T-helper 2 cell treated with Interferon-gamma antibody and Interleukin-4, amounts not matched to agents 100 ng/mL and 5 ng/mL, for 36 hours (primary cell): Measurements from ENCODE around the gene TRPM3. TPM values are rescaled to one million over a fixed set of nuclear protein-coding genes. Genes with fewer than 3 reads are reported as not detected.

Experiments used
- intact Hi-C: fragments of 100-400 bp; cut with micrococcal nuclease; formaldehyde crosslinking; loops from one replicate; pipeline ENCODE4 v1.15.1; 2023
- total RNA-seq: library from RNA; stranded (reverse); gene quantifications from 2 replicates; pipeline ENCODE4 v1.2.3, GENCODE V29; 2022

Gene TRPM3
- total RNA-seq, 1 donor from 2014 or later, result not detected

DNA sequence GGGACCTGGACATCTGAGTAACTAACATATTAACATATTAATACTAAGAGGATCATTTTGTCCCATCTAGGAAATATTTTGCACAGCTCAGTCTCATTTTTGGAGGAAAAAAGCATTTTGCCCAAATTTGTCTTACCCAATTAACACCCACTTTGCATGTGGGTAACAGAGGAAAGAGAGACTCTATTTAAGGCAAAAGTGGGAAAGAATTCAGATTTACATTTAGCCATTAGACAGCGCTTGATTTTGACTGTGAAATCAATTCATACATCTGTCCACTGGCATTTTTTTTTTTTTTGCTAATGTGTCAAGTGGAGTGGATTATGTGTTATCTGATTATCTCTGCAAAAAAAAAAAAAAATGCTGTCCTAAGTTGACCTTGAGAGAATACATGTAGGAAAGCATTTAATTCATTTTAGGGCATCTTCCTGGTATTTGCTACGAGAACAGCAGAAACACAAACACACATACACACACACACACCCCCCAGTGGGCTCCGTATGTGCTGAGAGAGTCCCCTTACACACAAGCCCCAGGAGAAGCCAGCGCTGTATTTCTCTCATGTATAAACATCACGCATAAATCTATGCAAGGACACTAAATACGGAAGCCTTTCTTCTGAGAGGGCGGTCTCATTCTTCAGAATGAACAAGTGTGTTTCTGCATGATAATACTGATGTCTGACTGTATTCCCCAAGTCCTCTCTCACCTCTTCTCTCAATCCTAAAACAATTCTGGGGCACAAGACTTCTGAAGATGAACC lies 505.0 kb downstream of the TRPM3 start:
- intact Hi-C loops, result no loop called here

DNA sequence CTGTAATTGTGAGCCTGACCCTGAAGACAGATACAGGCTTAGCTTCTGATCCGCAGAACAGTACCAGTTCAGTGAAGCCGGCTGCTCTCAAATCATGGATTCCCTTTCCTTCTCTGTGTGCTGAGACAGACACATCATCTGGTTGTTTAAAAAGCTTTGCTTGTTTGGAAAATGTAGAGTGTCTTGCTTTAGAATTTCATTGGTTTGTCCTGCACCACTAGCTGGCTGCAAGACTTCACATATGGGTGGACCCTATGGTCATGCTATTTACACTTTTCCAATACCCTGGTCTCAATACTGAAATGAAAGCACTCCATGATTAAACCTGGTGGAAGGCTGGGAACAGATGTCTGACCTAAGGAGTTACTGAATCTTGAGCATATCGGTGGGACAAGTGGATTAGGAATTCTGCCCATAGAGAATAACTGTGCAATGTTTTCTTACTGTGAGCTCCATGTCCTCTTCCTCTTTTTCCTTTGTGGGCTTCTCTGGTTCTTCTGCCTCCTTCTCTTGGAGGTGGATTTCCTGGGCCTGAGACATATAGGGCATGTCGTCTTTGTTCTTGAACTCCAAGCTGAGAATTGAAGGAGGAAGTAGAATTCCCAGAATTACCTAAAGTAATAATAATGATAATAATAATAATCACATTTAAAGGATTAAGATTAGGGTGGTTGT lies 505.8 kb downstream of the TRPM3 start:
- intact Hi-C loops, result no loop called here

DNA sequence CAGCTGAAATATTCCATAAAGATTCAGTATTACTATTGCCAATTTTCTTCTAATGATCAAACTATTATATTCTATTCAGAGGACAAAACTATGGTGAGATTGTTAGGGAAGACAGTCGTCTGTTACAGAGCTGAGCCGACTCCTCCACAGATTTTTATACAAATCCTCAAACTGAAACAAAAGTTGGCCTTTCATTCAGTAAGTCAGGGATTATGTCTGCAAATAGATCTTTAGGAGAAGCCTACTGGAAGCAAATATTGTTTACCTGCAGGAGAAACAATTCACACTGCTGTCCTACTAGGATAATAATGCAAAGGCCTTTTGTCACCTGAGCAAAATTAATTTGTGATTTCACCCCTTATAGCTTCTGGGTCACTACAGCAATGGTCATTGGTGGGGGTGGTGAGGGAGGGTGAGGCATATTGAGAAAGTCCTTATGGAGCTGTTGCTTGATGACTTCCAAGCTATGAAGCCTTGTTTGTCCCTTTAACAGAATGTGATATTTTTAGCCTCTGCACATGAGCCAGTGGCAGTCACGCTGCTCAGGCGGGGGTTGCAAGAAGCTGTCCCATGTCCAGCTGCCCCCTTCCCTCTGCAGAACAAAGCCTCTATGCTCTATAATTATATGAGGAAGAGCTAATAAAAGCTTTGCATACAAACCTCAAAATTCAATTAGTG lies 506.5 kb downstream of the TRPM3 start:
- intact Hi-C loops, result no loop called here

DNA sequence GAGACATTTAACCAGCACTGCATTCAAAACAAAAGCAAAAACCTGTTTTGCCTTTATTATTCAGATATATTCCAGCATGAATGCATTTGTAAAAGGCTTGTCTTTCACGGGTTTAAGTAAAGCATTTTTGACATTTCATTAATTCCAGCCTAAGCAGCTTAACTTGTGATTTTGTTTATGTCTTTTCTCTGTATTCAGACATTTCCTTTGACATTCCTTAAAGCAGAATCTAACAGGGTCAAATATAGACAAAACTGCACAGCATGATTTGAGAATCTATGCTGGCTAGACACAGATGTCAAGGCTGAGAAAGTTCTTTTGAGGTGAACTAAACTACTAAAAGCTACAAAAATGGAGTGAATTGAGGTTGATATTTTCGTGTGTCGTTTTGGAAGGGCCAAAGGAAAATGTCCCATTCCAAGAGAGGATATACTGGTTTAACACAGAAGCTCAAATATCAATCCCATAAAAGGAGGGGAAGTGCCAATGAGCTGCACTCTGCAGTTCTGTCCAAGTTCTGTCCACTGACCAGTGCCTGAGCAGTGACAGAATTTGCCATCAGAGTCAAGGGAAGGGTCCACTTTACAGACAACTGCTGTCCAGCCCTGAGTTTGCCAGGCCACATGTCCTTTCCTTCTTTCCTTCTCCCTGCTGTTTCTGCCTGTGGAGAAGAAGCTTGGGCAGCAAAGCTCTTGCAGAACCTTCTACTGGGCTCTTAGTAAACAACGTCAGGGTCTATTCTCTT lies 508.2 kb downstream of the TRPM3 start:
- intact Hi-C loops, result no loop called here

DNA sequence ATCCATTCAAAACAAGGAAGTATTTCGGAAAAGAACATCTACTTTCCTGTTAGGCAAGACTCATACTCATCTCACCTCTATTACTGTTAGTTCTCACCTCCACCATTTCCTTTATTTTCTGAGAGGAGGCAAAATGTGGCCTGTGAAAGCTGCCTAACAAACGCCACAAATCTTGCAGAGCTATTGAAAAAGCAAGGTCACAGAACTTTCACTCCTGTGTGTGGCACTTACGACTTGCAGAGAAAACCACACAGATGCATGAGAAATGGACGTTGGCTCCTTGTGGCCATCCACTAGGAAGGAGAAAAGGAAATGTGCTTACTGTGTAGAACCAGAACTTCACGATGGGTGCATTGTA lies 511.2 kb downstream of the TRPM3 start:
- intact Hi-C loops, result no loop called here

DNA sequence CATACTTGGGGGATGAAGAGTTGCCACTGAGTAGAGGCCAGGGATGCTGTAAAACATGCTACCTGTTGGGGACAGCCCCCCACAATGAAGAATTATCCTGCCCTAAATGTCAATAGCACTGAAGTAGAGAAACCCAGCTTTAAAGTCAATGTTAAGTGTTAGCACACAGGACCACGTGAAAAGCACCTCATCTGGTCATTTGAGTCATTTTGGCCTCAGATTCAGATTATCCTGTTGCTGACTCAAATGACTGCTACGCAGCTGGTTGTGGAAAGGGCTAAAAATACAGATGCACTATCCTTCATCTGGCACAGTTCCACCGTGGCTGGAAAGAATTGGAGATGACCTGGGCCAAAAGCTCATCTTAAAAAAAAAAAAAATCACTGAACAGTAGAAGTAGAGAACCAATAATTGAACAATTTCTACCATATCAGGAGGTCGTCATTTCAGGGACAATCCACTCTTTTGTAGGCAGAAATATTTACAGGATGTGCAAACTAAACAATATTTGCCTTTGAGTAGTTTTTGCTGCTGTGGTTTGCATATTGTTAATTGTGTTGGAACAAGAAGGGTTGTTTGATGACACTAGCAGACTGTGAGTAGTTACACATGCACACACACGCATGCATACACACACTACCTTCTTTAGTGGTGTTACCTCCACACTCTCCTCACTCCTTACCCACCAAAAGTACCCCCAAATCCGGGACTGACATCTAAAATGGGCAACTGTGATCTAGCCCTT lies 511.7 kb downstream of the TRPM3 start:
- intact Hi-C loops, result loop anchor here (10.0 kb wide), 2 partner anchors 85 to 495 kb away; no protein-coding TSS in a partner anchor

- intact Hi-C loops, result loop anchor here (10.0 kb wide), 2 partner anchors 84 to 494 kb away; no protein-coding TSS in a partner anchor
These were observed 512.4 kb downstream of the TRPM3 start for GRCh38 chr9:70609011-70609410.

DNA sequence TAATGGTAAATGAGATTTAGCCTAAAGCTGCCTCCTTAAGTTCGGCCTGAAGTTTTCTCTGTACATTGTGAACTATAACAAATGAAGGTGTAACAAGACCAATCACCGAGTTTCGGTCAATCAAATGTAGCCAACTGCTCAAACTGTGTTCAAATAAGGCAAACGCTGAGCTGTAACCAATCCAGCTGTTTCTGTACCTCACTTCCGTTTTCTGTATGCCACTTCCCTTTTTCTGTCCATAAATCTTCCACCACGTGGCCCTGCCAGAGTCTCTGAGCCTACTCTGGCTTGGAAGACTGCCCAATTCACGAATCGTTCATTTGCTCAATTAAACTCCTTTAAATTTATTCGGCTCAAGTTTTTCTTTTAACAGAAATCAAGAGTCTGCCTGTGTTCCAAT lies 513.5 kb downstream of the TRPM3 start:
- intact Hi-C loops, result loop anchor here (10.0 kb wide), 2 partner anchors 83 to 493 kb away; no protein-coding TSS in a partner anchor

DNA sequence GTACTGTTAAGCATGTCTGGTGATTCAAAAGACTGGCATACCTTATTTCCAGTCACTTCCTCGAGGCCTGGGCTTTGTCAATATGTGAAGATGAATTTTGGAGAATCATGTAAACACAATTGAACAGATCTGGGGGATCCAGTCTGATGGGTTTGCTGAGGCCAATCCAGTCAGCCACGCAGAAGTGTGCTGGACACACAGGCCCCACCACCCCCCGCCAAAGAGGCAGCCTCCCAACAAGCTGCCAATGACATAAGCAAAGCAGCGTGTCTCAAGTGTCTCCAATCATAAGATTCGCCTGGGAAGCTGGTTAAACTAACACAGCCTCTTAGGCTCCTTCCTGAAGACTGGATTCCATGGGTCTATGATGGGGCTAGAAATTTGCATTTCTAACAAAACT lies 514.1 kb downstream of the TRPM3 start:
- intact Hi-C loops, result loop anchor here (10.0 kb wide), 2 partner anchors 83 to 493 kb away; no protein-coding TSS in a partner anchor

DNA sequence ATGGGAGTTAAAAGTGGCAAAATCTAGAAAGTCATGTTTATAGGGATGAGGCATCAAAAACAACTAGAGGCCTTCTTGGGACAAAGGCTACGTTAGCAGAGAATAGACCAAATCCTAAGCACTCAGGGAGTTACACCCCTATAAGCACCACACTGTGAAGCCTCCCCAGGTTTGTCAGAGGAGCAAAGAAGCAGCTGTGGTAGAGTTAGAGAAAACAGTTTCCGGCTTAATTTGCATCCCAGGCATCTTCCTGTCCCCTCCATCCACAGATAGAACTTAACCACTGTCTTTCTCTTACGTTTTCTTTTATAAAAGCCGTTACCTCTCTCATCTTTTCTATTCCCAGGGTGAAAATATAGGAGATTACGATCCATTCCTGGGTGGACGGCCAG lies 518.4 kb downstream of the TRPM3 start:
- intact Hi-C loops, result loop anchor here (2.0 to 10.0 kb wide), 4 partner anchors 40 to 488 kb away; partner anchors contain the start of gene KLF9

DNA sequence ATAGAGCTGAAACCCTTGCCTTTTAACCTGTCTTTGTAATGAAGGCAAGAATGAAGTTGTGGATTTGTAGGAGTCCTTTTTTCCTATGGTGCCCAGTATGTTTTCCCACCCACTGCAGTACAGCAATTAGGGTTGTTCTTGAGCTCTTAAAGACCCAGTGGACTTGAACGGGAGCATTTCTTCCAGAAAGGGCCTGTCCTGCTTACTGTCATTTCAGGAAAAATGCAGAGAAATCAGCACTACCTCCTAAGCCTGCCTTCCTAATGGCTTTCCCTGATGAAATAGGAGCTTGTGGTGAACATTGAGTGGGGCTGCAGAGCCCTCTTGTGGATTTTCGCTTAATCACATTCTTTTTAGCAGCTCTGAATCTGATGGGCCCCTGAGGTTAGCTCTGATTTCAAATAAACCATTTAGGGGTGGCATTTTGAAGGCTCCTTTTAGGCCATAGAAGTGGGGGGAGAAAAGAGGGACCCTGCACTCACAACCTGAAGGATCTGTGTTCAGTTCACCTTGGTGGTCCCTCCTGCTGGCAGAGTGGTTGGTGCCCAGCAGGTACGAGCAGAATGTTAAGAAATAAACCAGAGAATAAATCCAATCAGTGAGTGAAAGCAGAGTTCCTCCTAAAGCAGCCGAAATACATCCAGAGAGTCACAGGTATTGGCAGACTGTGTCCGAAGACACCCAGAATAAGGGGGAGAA lies 519.0 kb downstream of the TRPM3 start:
- intact Hi-C loops, result loop anchor here (1.0 to 10.0 kb wide), 8 partner anchors 40 to 630 kb away; partner anchors contain the start of genes KLF9 and SMC5

GRCh38 chr9:70601000-70601951 lies 520.1 kb downstream of the TRPM3 start:
- intact Hi-C loops, result loop anchor here (10.0 kb wide), 2 partner anchors 76 to 486 kb away; no protein-coding TSS in a partner anchor

GRCh38 chr9:70600506-70600905 lies 520.9 kb downstream of the TRPM3 start:
- intact Hi-C loops, result loop anchor here (10.0 kb wide), 2 partner anchors 76 to 486 kb away; no protein-coding TSS in a partner anchor

GRCh38 chr9:70597886-70598285 lies 523.5 kb downstream of the TRPM3 start:
- intact Hi-C loops, result no loop called here

DNA sequence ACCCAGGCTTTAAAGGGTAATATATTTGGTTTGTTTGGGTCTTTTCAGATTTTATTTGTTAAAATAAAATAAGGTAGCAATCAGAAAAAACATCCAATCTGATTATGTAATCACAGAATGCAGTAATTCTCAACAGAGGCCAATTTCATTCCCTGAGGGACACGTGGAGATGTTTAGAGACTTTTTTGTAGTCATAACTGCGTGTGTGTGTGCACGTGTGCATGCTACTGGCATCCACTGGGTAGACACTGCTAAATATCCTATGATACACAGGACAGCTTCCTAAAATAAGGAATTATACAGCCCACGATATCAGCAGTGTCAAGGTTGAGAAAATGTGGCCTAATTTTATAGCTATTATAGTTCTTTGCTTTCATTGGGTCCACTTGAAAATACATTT lies 526.2 kb downstream of the TRPM3 start:
- intact Hi-C loops, result no loop called here

DNA sequence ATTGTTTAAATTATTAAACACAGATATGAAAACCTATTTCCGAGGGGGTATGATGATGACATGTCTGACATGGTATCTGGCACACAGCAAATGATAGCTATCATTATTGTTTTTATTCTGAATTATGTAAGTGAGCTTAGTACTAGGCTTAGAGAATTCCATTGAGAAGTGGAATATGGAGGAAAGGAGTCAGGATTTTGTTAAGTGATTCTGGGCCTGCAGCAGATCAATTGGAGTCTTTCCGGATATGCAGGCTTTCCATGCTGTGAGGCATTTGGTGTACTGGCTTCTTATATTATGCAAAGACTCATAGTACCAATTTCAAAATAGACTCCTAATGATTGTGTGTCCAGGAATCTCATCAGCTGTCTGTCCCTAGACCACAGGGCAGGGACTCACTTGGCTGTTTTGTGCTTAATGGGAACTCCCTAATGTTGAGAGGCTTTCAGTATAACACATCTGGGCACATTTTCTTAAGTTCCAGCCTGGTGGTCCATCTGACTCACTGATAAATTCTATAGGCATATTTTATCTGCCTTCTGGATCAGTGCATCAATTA lies 527.0 kb downstream of the TRPM3 start:
- intact Hi-C loops, result no loop called here

DNA sequence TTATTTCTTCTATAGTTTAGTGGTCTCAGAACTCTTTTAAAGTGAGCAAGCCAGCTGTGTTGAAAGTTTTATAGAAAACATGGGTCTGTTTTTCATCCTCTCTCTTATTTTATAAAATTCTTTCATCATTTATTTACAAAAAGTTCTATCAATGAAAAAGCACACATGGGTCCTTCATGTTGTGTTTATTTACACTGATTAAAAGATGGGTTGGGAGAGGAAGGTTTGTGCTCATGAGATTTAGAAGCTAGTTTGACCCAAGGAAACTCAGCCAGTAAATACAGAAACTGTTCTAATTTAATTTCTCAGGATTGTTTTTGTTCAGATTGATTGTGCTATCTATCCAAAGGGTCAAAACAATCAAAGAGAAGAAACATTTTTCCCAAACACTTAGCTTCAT lies 528.2 kb downstream of the TRPM3 start:
- intact Hi-C loops, result no loop called here

GRCh38 chr9:70590315-70590677 lies 531.1 kb downstream of the TRPM3 start:
- intact Hi-C loops, result no loop called here
